Gastrocnemius medialis (tissue), 4 donors: ENCODE data around the gene SURF4. TPM values are rescaled to one million over a fixed set of nuclear protein-coding genes. Genes with fewer than 3 reads are reported as not detected.
"Not testable (repeated sequence)": the region's sequence is repeated elsewhere in the genome, so short reads cannot be mapped to it uniquely, and the experiment has no call there.

Source experiments
- ATAC-seq, 2 donors: fragments of 150-250 bp; one replicate each; pipeline ENCODE4 v1.9.1; 2016
- DNase-seq, 2 donors: peaks; one replicate each; pipeline ENCODE4 v3.0.0-alpha.2; 2019
- H3K27ac ChIP-seq, 4 donors: fragments of 200-600 bp; sonication (generic); 1 replicate in 1 of 4; 2 replicates in 3 of 4; pipeline ENCODE4 v1.5.1; 2016 to 2018; ENCODE audit warnings: mild to moderate bottlenecking in 2 of 4, moderate library complexity in 1 of 4
- H3K27me3 ChIP-seq, 3 donors: fragments of 200-600 bp; sonication (generic) in 2 of 3; 1 replicate in 1 of 3; 2 replicates in 2 of 3; pipeline versions ENCODE4 v1.5.1 to v1.6.0; 2016 to 2019; ENCODE audit warnings: mild to moderate bottlenecking in 1 of 3, moderate library complexity in 1 of 3
- H3K36me3 ChIP-seq, 2 donors: fragments of 200-600 bp; sonication (generic) in 1 of 2; one replicate each; pipeline ENCODE4 v1.5.1; 2017 to 2018
- H3K4me1 ChIP-seq, 2 donors: fragments of 200-600 bp; sonication (generic) in 1 of 2; one replicate each; pipeline ENCODE4 v1.5.1; 2016 to 2017; ENCODE audit warnings: mild to moderate bottlenecking in 2 of 2
- H3K4me3 ChIP-seq, 4 donors: fragments of 200-600 bp; sonication (generic) in 3 of 4; 1 replicate in 1 of 4; 2 replicates in 3 of 4; pipeline ENCODE4 v1.5.1; 2016 to 2019; ENCODE audit warnings: mild to moderate bottlenecking in 2 of 4
- H3K9me3 ChIP-seq, 3 donors: fragments of 200-600 bp; sonication (generic) in 2 of 3; 1 replicate in 1 of 3; 2 replicates in 2 of 3; pipeline ENCODE4 v1.5.1; 2016 to 2019
- POLR2A ChIP-seq, 2 donors: fragments of 450-650 bp; IDR thresholded peaks; one replicate each; pipeline ENCODE4 v1.6.1; 2017; ENCODE audit warnings: antibody characterized with exemption in 2 of 2, mild to moderate bottlenecking in 2 of 2, moderate library complexity in 2 of 2
- in situ Hi-C, 4 donors: fragments of 200-750 bp; cut with MboI; loops; one replicate each; pipeline versions ENCODE4 v1.15.0 to v1.8.0; 2017; ENCODE audit warnings: low sequenced_read_pairs in 4 of 4
- intact Hi-C: fragments of 100-400 bp; cut with DNase I; formaldehyde crosslinking; loops from one replicate; pipeline ENCODE4 v1.15.1; 2023; ENCODE audit warnings: low total_unique reads
- total RNA-seq, 4 donors: library from RNA; depleted of rRNA; stranded (reverse); fragments of >200 nt; gene quantifications; one replicate each; pipeline versions ENCODE4 v1.1.0 to v1.2.3, GENCODE V29; 2016
- TF ChIP-seq, protein P1 (sequence below), 5 experiments: fragments of 450-650 bp in 3 of 5; fragments of 200-600 bp in 2 of 5; sonication (generic) in 2 of 5; IDR thresholded peaks in 4 of 5; conservative IDR thresholded peaks in 1 of 5; 1 replicate in 4 of 5; 2 replicates in 1 of 5; pipeline ENCODE4 v1.5.1; 2016 to 2019; ENCODE audit warnings: antibody characterized with exemption in 5 of 5, mild to moderate bottlenecking in 3 of 5, moderate library complexity in 3 of 5

The SURF4 gene
- total RNA-seq, 4 donors from 2014 or later = 62.9 to 98.4 (median 73.4) TPM

DNA sequence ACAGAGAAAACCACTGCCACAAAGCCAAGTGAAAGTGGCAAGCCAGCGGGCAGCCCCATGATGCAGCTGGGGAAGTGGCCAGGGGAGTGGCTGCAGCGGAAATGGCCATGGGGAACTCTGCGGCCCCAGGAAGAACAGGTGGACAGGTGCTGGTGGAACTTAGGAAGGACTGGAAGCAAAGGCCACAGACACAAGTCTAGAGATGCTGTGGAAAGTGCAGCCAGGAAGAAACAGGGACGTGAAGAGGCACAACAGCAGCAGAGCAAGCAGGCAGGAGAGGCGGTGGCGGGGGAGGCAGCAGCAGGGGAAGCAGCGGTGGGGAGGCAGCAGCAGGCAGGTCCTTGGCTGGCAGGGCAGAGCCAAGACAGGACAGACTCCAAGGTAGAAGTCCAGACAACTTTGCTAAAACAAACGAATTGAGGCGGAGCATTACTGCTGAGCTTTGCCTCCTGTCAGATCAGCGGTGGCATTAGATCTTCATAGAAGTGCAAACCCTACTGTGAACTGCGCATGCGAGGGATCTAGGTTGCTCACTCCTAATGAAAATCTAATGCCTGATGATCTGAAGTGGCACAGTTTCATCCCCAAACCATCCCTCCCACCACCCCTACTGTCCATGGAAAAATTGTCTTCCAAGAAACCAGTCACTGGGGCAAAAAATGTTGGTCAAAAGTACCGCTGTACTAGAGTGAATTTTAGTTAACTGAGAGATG lies 51.7 kb downstream of the SURF4 start:
- Histone ChIP-seq H3K4me3 (no peak overlapping the region), H3K27ac (no peak overlapping the region), H3K27me3 (no peaks in the 10 kb centered on the region), H3K36me3 (no peaks in the 10 kb centered on the region), H3K9me3 (no peaks in the 10 kb centered on the region), H3K4me1 (no peaks in the 10 kb centered on the region)
- in situ Hi-C loops = no loop called here
- intact Hi-C loops = no loop called here
- DNase-seq (no peak), ATAC-seq (no peak)
- TF ChIP-seq, protein P1, sequence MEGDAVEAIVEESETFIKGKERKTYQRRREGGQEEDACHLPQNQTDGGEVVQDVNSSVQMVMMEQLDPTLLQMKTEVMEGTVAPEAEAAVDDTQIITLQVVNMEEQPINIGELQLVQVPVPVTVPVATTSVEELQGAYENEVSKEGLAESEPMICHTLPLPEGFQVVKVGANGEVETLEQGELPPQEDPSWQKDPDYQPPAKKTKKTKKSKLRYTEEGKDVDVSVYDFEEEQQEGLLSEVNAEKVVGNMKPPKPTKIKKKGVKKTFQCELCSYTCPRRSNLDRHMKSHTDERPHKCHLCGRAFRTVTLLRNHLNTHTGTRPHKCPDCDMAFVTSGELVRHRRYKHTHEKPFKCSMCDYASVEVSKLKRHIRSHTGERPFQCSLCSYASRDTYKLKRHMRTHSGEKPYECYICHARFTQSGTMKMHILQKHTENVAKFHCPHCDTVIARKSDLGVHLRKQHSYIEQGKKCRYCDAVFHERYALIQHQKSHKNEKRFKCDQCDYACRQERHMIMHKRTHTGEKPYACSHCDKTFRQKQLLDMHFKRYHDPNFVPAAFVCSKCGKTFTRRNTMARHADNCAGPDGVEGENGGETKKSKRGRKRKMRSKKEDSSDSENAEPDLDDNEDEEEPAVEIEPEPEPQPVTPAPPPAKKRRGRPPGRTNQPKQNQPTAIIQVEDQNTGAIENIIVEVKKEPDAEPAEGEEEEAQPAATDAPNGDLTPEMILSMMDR (IDR thresholded peaks at IDR 0.05 in 4 of 5, conservative IDR thresholded peaks at IDR 0.05 in 1 of 5) = no peak
- no peak for TF ChIP-seq POLR2A (IDR thresholded peaks at IDR 0.05)

DNA sequence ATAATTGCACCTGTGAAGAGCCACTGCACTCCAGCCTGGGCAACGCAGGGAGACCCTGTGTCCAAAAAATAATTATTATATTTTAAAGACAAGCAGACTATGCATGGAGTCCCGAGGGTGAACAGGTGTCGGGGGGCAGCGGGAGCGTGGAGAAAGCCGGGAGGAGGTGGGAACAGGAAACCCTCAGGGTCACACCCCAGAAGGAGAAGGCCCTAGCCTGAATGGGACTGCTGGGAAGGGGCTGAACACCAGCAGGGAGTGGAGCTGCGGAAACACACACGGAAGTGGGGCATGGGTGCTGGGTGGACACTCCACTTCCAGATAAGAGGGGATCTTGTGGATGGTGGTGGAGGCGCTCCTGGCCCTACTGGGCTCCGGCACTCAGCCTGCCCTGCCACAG lies 52.6 kb downstream of the SURF4 start:
- no peak for ATAC-seq
- intact Hi-C loops = no loop called here
- H3K9me3 ChIP-seq = no peaks in the 10 kb centered on the region
- no peak overlapping the region for H3K27ac ChIP-seq
- DNase-seq = no peak
- no peak for TF ChIP-seq POLR2A (IDR thresholded peaks at IDR 0.05)
- in situ Hi-C loops = no loop called here
- no peaks in the 10 kb centered on the region for H3K36me3 ChIP-seq
- H3K4me1 ChIP-seq = no peaks in the 10 kb centered on the region
- no peak overlapping the region for H3K4me3 ChIP-seq
- H3K27me3 ChIP-seq = no peaks in the 10 kb centered on the region

DNA sequence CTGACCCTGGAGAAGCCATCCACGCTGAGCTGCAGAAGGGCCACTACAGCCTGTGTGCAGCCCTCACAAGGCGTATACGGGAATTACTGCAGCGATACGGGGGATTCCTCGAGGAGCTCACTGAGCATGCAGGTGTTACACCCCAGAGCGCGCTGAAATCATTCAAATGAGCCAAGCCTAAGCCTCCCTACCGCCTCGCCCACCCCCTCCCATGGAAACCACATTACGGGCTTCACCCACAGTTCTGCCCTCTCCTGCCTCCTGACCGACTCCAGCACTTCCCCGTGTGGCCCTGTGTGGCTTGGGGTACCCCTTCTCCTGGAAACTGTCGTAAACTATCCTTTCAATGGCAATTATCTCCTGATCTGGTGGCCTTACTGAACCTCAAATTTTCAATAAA lies 53.2 kb downstream of the SURF4 start:
- Histone ChIP-seq H3K27ac (no peak overlapping the region), H3K36me3 (no peaks in the 10 kb centered on the region), H3K4me3 (no peak overlapping the region), H3K9me3 (no peaks in the 10 kb centered on the region), H3K4me1 (no peaks in the 10 kb centered on the region), H3K27me3 (no peaks in the 10 kb centered on the region)
- intact Hi-C loops = no loop called here
- no peak for DNase-seq
- in situ Hi-C loops = no loop called here
- TF ChIP-seq, protein P1 (IDR thresholded peaks at IDR 0.05 in 4 of 5, conservative IDR thresholded peaks at IDR 0.05 in 1 of 5) = no peak
- no peak for TF ChIP-seq POLR2A (IDR thresholded peaks at IDR 0.05)
- no peak for ATAC-seq

DNA sequence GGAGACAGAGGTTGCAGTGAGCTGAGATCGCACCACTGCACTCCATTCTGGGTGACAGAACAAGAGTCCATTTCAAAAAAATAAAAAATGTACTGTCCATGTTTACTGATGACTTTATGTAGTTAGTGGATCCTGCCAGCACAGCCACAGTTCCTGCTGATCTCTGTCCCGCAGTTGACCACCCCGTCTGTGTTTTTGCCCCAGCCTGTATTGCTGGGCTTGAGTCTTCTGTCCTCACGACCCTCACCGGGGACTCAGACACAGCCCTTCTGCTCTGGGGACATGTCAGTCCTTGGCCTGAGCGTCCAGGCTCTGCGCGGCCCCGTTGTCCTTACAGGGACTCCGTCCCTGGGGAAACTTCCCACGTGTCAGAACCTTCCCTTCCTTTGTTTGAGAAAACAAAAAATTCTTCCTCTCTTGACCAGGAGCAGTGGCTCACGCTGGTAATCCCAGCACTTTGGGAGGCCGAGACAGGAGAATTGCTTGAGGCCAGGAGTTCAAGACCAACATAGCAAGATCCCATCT lies 54.4 kb downstream of the SURF4 start:
- no peak overlapping the region for H3K27ac ChIP-seq
- no peaks in the 10 kb centered on the region for H3K36me3 ChIP-seq
- H3K4me1 ChIP-seq = no peaks in the 10 kb centered on the region
- no peaks in the 10 kb centered on the region for H3K27me3 ChIP-seq
- H3K4me3 ChIP-seq = no peak overlapping the region
- DNase-seq (no peak), ATAC-seq (no peak)
- in situ Hi-C loops = no loop called here
- intact Hi-C loops = no loop called here
- TF ChIP-seq, protein P1 (IDR thresholded peaks at IDR 0.05 in 4 of 5, conservative IDR thresholded peaks at IDR 0.05 in 1 of 5) = no peak
- TF ChIP-seq POLR2A (IDR thresholded peaks at IDR 0.05) = no peak
- H3K9me3 ChIP-seq = no peaks in the 10 kb centered on the region

DNA sequence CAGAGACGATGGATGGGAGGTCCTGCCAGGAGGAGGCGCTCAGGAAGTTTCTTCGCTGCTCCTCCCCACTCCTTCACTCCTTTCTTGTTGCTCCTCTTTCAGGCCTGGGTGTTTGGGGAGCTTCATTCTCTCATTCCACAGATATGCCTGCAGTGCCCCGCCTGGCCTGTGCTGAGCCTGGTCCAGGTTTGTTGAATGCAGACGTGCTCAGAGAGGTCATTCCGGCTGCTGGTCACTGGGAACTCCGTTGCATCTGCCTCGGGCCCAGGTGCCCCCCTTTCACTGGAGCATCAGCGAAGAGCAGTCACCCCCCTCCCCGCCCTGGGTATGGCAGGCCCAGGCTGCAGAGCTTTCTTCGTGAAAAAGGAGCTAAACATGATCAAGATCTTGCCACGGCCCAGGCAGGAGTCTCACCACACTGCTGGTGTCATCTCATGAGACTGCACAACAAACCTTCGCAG lies 55.4 kb downstream of the SURF4 start:
- H3K4me1 ChIP-seq = no peaks in the 10 kb centered on the region
- intact Hi-C loops = no loop called here
- in situ Hi-C loops = no loop called here
- DNase-seq (no peak), ATAC-seq (no peak)
- no peak overlapping the region for H3K4me3 ChIP-seq
- no peak for TF ChIP-seq POLR2A (IDR thresholded peaks at IDR 0.05)
- TF ChIP-seq, protein P1 (IDR thresholded peaks at IDR 0.05 in 4 of 5, conservative IDR thresholded peaks at IDR 0.05 in 1 of 5) = no peak
- no peaks in the 10 kb centered on the region for H3K27me3 ChIP-seq
- no peaks in the 10 kb centered on the region for H3K9me3 ChIP-seq
- no peaks in the 10 kb centered on the region for H3K36me3 ChIP-seq
- H3K27ac ChIP-seq = no peak overlapping the region

DNA sequence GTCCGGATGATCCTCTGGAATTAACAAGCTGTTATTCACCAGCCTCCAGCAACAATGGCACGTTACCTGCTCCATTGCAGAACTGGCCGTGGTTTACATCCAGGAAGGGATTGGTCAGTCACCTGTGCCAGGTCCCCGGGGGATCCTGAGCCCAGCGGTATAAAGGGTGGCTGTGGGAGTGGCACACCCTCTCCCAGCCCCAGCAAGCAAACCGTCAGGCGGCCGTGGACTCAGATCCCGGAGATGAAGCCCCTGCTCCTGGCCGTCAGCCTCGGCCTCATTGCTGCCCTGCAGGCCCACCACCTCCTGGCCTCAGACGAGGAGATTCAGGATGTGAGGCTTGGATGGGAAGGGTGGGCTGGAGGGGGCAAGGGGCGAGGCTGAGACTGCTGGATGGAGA lies 58.3 kb downstream of the SURF4 start:
- H3K4me3 ChIP-seq, in situ Hi-C loops, ATAC-seq, H3K36me3 ChIP-seq, DNase-seq, H3K9me3 ChIP-seq, H3K27ac ChIP-seq, H3K4me1 ChIP-seq, intact Hi-C loops, H3K27me3 ChIP-seq: not testable (repeated sequence)
